K562 (cell line): ENCODE data around the gene CCDC33. TPM values are rescaled to one million over a fixed set of nuclear protein-coding genes. Genes with fewer than 3 reads are reported as not detected.

Experiments used
- ATF1 ChIP-seq, 2 experiments: fragments of 450-650 bp in 1 of 2; IDR thresholded peaks; 2 replicates each; pipeline ENCODE4 v1.6.1; 2016; ENCODE audit warnings: missing compliant biosample characterization in 1 of 2, missing genetic modification characterization in 1 of 2
- ATF2 ChIP-seq: sonication (generic); formaldehyde crosslinking; IDR thresholded peaks from 2 replicates; pipeline ENCODE4 v1.8.1; 2022; ENCODE audit warnings: missing genetic modification reagents
- CBFA2T3 ChIP-seq: fragments of 450-650 bp; IDR thresholded peaks from 2 replicates; pipeline ENCODE4 v1.6.1; 2017
- CBX3 ChIP-seq, 2 experiments: IDR thresholded peaks; 1 replicate in 1 of 2; 2 replicates in 1 of 2; pipeline ENCODE4 v1.6.1; 2012; ENCODE audit warnings: inconsistent platforms in 2 of 2, low read length in 2 of 2, borderline replicate concordance in 1 of 2, control low read depth in 1 of 2
- HNRNPLL ChIP-seq: fragments of 200-400 bp; formaldehyde crosslinking; IDR thresholded peaks from 2 replicates; pipeline ENCODE4 v1.6.1; 2017; ENCODE audit warnings: low read length, low read depth, mild to moderate bottlenecking; ENCODE audit not compliant: poor library complexity, severe bottlenecking
- MNT ChIP-seq, 2 experiments: fragments of 450-650 bp; conservative IDR thresholded peaks; 2 replicates each; pipeline ENCODE4 v1.6.1; 2017; ENCODE audit warnings: mild to moderate bottlenecking in 2 of 2, moderate library complexity in 2 of 2
- NKRF ChIP-seq: fragments of 450-650 bp; IDR thresholded peaks from 2 replicates; pipeline ENCODE4 v1.6.1; 2016; ENCODE audit warnings: borderline replicate concordance
- NR2F6 ChIP-seq: fragments of 450-650 bp; formaldehyde crosslinking; IDR thresholded peaks from 2 replicates; pipeline ENCODE4 v1.4.0; 2020; ENCODE audit warnings: mild to moderate bottlenecking
- ZNF253 ChIP-seq: fragments of 250-450 bp; sonication (Bioruptor Pico); conservative IDR thresholded peaks from 2 replicates; pipeline ENCODE4 v1.6.1; 2021; ENCODE audit warnings: mild to moderate bottlenecking
- ZNF263 ChIP-seq: sonication (generic); formaldehyde crosslinking; IDR thresholded peaks from 2 replicates; pipeline ENCODE4 v1.8.0; 2022; ENCODE audit warnings: mild to moderate bottlenecking, missing genetic modification reagents, borderline replicate concordance
- ZNF398 ChIP-seq: fragments of 250-450 bp; sonication (Bioruptor Pico); IDR thresholded peaks from 2 replicates; pipeline ENCODE4 v1.8.0; 2021; ENCODE audit warnings: moderate library complexity, mild to moderate bottlenecking, inconsistent platforms
- ZNF431 ChIP-seq: sonication (generic); formaldehyde crosslinking; IDR thresholded peaks from 2 replicates; pipeline ENCODE4 v1.8.0; 2022; ENCODE audit warnings: mild to moderate bottlenecking, missing genetic modification reagents
- polyA plus RNA-seq, 8 experiments: library from polyadenylated mRNA; depleted of rRNA in 4 of 8; stranded (reverse) in 5 of 8; unstranded in 3 of 8; fragments of >200 nt; fragmentation: Nextera tagmentation in 2 of 8; fragmentation: Illumina TruSeq in 1 of 8; extraction: Ambion mirVana in 2 of 8; extraction: Trizol in 1 of 8; gene quantifications; 2 replicates each; pipeline versions ENCODE4 v1.2.1 to v1.2.3, GENCODE V29; 2011 to 2014; ENCODE audit warnings: inconsistent platforms in 1 of 8, missing spikeins in 1 of 8
- total RNA-seq, 7 experiments: library from RNA; depleted of rRNA in 6 of 7; stranded (reverse); fragments of >200 nt in 6 of 7; fragmentation: Illumina TruSeq in 2 of 7; extraction: Trizol in 2 of 7; gene quantifications; 2 replicates each; pipeline versions ENCODE4 v1.2.1 to v1.2.3, GENCODE V29; 2011 to 2021; ENCODE audit warnings: low replicate concordance in 1 of 7

CCDC33 gene
- total and polyA plus RNA-seq, 9 of the 15 experiments (the other 6 are each of a cell fraction or from before 2014, with no cell fraction given), result 0.08 to 1.1 (median 0.15) TPM; not detected in 4

- TF ChIP-seq ZNF398 (CRISPR knock-in tag), result no peak
- TF ChIP-seq CBX3 (IDR thresholded peaks at IDR 0.05; ENCODE audit: borderline replicate concordance in 1 of 2, low read length in 2 of 2), result peak in 1 of 2 experiments; percentile 23; a peak in 1 of 3 replicates
- peak; percentile 84 for TF ChIP-seq ZNF263 (CRISPR knock-in tag)
- no peak for TF ChIP-seq HNRNPLL
- no peak for TF ChIP-seq ATF1 (CRISPR knock-in tag; IDR thresholded peaks at IDR 0.05)
- TF ChIP-seq ATF1 (tag; IDR thresholded peaks at IDR 0.05), result peak; percentile 62
- peak; percentile 67 to 82; a peak in 3 of 4 replicates for TF ChIP-seq MNT (conservative IDR thresholded peaks at IDR 0.05)
- TF ChIP-seq CBFA2T3, result peak; percentile 83
- no peak for TF ChIP-seq ZNF253 (CRISPR knock-in tag)
- TF ChIP-seq NR2F6 (CRISPR knock-in tag), result no peak
- TF ChIP-seq NKRF, result peak; percentile 59; the same call in 1 of the 2 replicates
- TF ChIP-seq ATF2, result no peak; the same call in 1 of the 2 replicates
- TF ChIP-seq ZNF431 (CRISPR knock-in tag), result peak; percentile 47; the same call in 1 of the 2 replicates
Measured at GRCh38 chr15:74291101-74292071, 55.3 kb downstream of the CCDC33 start (continued).
